Mesendoderm (in vitro differentiated cells): ENCODE data around the gene DPCD.

Source experiments
- DNase-seq: peaks from one replicate; pipeline ENCODE4 v3.0.0; 2013
- H2AK5ac ChIP-seq: 2 replicates; pipeline ENCODE4 v1.6.1; 2013; ENCODE audit warnings: low read length, inconsistent platforms
- H2BK120ac ChIP-seq: 2 replicates; pipeline ENCODE4 v1.6.1; 2013; ENCODE audit warnings: low read depth, mild to moderate bottlenecking, low read length, moderate library complexity, mixed read lengths
- H2BK15ac ChIP-seq: replicated peaks from 2 replicates; pipeline ENCODE4 v1.6.1; 2013; ENCODE audit warnings: low read depth, mild to moderate bottlenecking, moderate library complexity
- H2BK5ac ChIP-seq: 2 replicates; pipeline ENCODE4 v1.6.1; 2013; ENCODE audit warnings: low read length, inconsistent platforms
- H3K18ac ChIP-seq: 2 replicates; pipeline ENCODE4 v1.6.1; 2013; ENCODE audit warnings: mild to moderate bottlenecking, low read length, mixed read lengths
- H3K23ac ChIP-seq: one replicate; pipeline ENCODE4 v1.6.1; 2013; ENCODE audit warnings: low read length
- H3K27ac ChIP-seq: 2 replicates; pipeline ENCODE4 v1.5.1; 2013; ENCODE audit warnings: low read depth, mild to moderate bottlenecking, inconsistent platforms, low read length, moderate library complexity
- H3K27me3 ChIP-seq: 2 replicates; pipeline ENCODE4 v1.6.1; 2013; ENCODE audit warnings: low read length, control low read depth, mild to moderate bottlenecking, inconsistent platforms; ENCODE audit not compliant: insufficient read depth, poor library complexity
- H3K36me3 ChIP-seq: 2 replicates; pipeline ENCODE4 v1.6.1; 2013; ENCODE audit warnings: low read length, inconsistent platforms; ENCODE audit not compliant: control insufficient read depth, insufficient read depth
- H3K4ac ChIP-seq: one replicate; pipeline ENCODE4 v1.6.1; 2013; ENCODE audit warnings: low read depth, mild to moderate bottlenecking, low read length, moderate library complexity
- H3K4me1 ChIP-seq: 2 replicates; pipeline ENCODE4 v1.6.1; 2013; ENCODE audit warnings: low read depth, low read length, inconsistent platforms; ENCODE audit not compliant: control insufficient read depth
- H3K4me2 ChIP-seq: 2 replicates; pipeline ENCODE4 v1.6.1; 2013; ENCODE audit warnings: low read length
- H3K4me3 ChIP-seq: 2 replicates; pipeline ENCODE4 v1.5.1; 2013; ENCODE audit warnings: mild to moderate bottlenecking, low read length
- H3K56ac ChIP-seq: one replicate; pipeline ENCODE4 v1.6.1; 2013; ENCODE audit warnings: low read length
- H3K79me1 ChIP-seq: 2 replicates; pipeline ENCODE4 v1.6.1; 2013; ENCODE audit warnings: low read length, inconsistent platforms
- H3K79me2 ChIP-seq: 2 replicates; pipeline ENCODE4 v1.6.1; 2013; ENCODE audit warnings: mild to moderate bottlenecking, low read length; ENCODE audit not compliant: control insufficient read depth, insufficient read depth
- H3K9ac ChIP-seq: 2 replicates; pipeline ENCODE4 v1.6.1; 2013; ENCODE audit warnings: low read length, inconsistent platforms
- H4K5ac ChIP-seq: one replicate; pipeline ENCODE4 v1.6.1; 2013; ENCODE audit warnings: low read length
- H4K8ac ChIP-seq: one replicate; pipeline ENCODE4 v1.6.1; 2013; ENCODE audit warnings: low read depth, mild to moderate bottlenecking, control low read depth, low read length, moderate library complexity
- WGBS: extraction: QIAGEN DNeasy Blood & Tissue Kit; methylation state at CpG from one replicate; pipeline ENCODE4 v1.1.7; 2013; ENCODE audit warnings: low lambda C conversion rate, missing lambda C conversion rate; ENCODE audit not compliant: insufficient coverage; ENCODE audit errors: extremely low coverage; 5-methylcytosine and 5-hydroxymethylcytosine counted together

DPCD gene

GRCh38 chr10:101565370-101565900 is 22.7 kb upstream of the DPCD start:
- H2BK5ac ChIP-seq, result no peak overlapping the region
- no peaks in the 10 kb centered on the region for H3K79me2 ChIP-seq
- no peak overlapping the region for H3K27ac ChIP-seq
- no peak overlapping the region for H3K18ac ChIP-seq
- no peak overlapping the region for H3K4me3 ChIP-seq
- no peak overlapping the region for H3K4ac ChIP-seq
- no peak overlapping the region for H3K9ac ChIP-seq
- H4K5ac ChIP-seq, result no peak overlapping the region
- H3K4me2 ChIP-seq, result no peak overlapping the region
- no peak overlapping the region for H2BK120ac ChIP-seq
- H3K27me3 ChIP-seq, result peaks cover 6% of the 10 kb centered on the region
- no CpG with 5 or more reads among the region's 5 CpGs for WGBS
- no peak for DNase-seq
- H3K23ac ChIP-seq, result no peak overlapping the region
- H3K36me3 ChIP-seq, result no peaks in the 10 kb centered on the region
- H3K79me1 ChIP-seq, result no peaks in the 10 kb centered on the region
- no peak overlapping the region for H4K8ac ChIP-seq
- H2BK15ac ChIP-seq, result no peak overlapping the region
- H3K4me1 ChIP-seq, result no peaks in the 10 kb centered on the region
- no peak overlapping the region for H2AK5ac ChIP-seq
- H3K56ac ChIP-seq, result no peak overlapping the region

GRCh38 chr10:101565936-101566332 is 22.2 kb upstream of the DPCD start:
- no peak overlapping the region for H3K4me2 ChIP-seq
- H3K27ac ChIP-seq, result no peak overlapping the region
- H3K4me1 ChIP-seq, result no peaks in the 10 kb centered on the region
- no peak overlapping the region for H3K9ac ChIP-seq
- H3K56ac ChIP-seq, result no peak overlapping the region
- H3K4me3 ChIP-seq, result no peak overlapping the region
- H3K27me3 ChIP-seq, result peaks cover 6% of the 10 kb centered on the region
- no peaks in the 10 kb centered on the region for H3K36me3 ChIP-seq
- H3K18ac ChIP-seq, result no peak overlapping the region
- WGBS, result no CpG with 5 or more reads among the region's 8 CpGs
- H2BK5ac ChIP-seq, result no peak overlapping the region
- no peak overlapping the region for H3K23ac ChIP-seq
- no peak overlapping the region for H4K8ac ChIP-seq
- no peak for DNase-seq
- no peak overlapping the region for H4K5ac ChIP-seq
- no peak overlapping the region for H2BK15ac ChIP-seq
- no peaks in the 10 kb centered on the region for H3K79me2 ChIP-seq
- no peak overlapping the region for H3K4ac ChIP-seq
- no peaks in the 10 kb centered on the region for H3K79me1 ChIP-seq
- H2BK120ac ChIP-seq, result no peak overlapping the region
- no peak overlapping the region for H2AK5ac ChIP-seq

GRCh38 chr10:101566333-101567164 is 21.6 kb upstream of the DPCD start:
- Histone ChIP-seq H3K27me3 (peaks cover 6% of the 10 kb centered on the region), H3K18ac (no peak overlapping the region), H3K9ac (no peak overlapping the region), H2BK15ac (no peak overlapping the region), H2BK120ac (no peak overlapping the region), H4K5ac (no peak overlapping the region), H3K27ac (no peak overlapping the region), H2AK5ac (no peak overlapping the region), H3K36me3 (no peaks in the 10 kb centered on the region), H3K4ac (no peak overlapping the region), H3K79me1 (no peaks in the 10 kb centered on the region), H2BK5ac (no peak overlapping the region), H3K4me1 (no peaks in the 10 kb centered on the region), H3K23ac (no peak overlapping the region), H3K4me2 (peak overlapping the region; percentile 22), H3K4me3 (no peak overlapping the region), H3K79me2 (no peaks in the 10 kb centered on the region), H4K8ac (no peak overlapping the region), H3K56ac (peak overlapping the region; percentile 40)
- no CpG with 5 or more reads among the region's 59 CpGs for WGBS
- DNase-seq, result peak; percentile 40

GRCh38 chr10:101567165-101568006 is 20.7 kb upstream of the DPCD start:
- Histone ChIP-seq H3K9ac (no peak overlapping the region), H3K79me1 (no peaks in the 10 kb centered on the region), H3K4ac (no peak overlapping the region), H3K36me3 (no peaks in the 10 kb centered on the region), H2BK120ac (no peak overlapping the region), H3K27me3 (peaks cover 6% of the 10 kb centered on the region), H3K4me1 (no peaks in the 10 kb centered on the region), H2BK15ac (no peak overlapping the region), H2BK5ac (no peak overlapping the region), H3K27ac (no peak overlapping the region), H2AK5ac (no peak overlapping the region), H3K56ac (no peak overlapping the region), H3K4me2 (no peak overlapping the region), H3K18ac (no peak overlapping the region), H3K79me2 (no peaks in the 10 kb centered on the region), H3K4me3 (no peak overlapping the region), H3K23ac (no peak overlapping the region), H4K8ac (no peak overlapping the region), H4K5ac (no peak overlapping the region)
- no peak for DNase-seq
- no CpG with 5 or more reads among the region's 7 CpGs for WGBS

GRCh38 chr10:101568054-101568745 is 19.9 kb upstream of the DPCD start:
- Histone ChIP-seq H2BK120ac (no peak overlapping the region), H3K56ac (no peak overlapping the region), H3K18ac (no peak overlapping the region), H2AK5ac (no peak overlapping the region), H3K23ac (no peak overlapping the region), H3K4me3 (no peak overlapping the region), H4K5ac (no peak overlapping the region), H3K79me1 (no peaks in the 10 kb centered on the region), H3K27ac (no peak overlapping the region), H3K36me3 (no peaks in the 10 kb centered on the region), H3K9ac (no peak overlapping the region), H3K79me2 (no peaks in the 10 kb centered on the region), H3K4me1 (no peaks in the 10 kb centered on the region), H3K4me2 (no peak overlapping the region), H3K27me3 (peaks cover 6% of the 10 kb centered on the region), H3K4ac (no peak overlapping the region), H2BK5ac (no peak overlapping the region), H4K8ac (no peak overlapping the region), H2BK15ac (no peak overlapping the region)
- DNase-seq, result no peak
- WGBS, result no CpG with 5 or more reads among the region's 17 CpGs
